ENCODE data around the gene LUC7L2.

Gene LUC7L2

GRCh38 chr7:139441961-139442360 lies 82.3 kb downstream of the LUC7L2 start:
- DNase-seq (ENCODE audit: low read depth): no peak
- no peak overlapping the region for H3K4me3 ChIP-seq (replicated peaks; ENCODE audit: low read depth, low read length)
- no peak for TF ChIP-seq CTCF (IDR thresholded peaks at IDR 0.05; ENCODE audit: low read length, missing control alignments)

- no peak for TF ChIP-seq CTCF (IDR thresholded peaks at IDR 0.05; ENCODE audit: low read length, missing control alignments)
- no peak overlapping the region for H3K4me3 ChIP-seq (replicated peaks; ENCODE audit: low read depth, low read length)
- no peak for DNase-seq (ENCODE audit: low read depth)
Observed at GRCh38 chr7:139446051-139446890, 86.6 kb downstream of the LUC7L2 start.

GRCh38 chr7:139450851-139451250 lies 91.2 kb downstream of the LUC7L2 start:
- TF ChIP-seq CTCF (IDR thresholded peaks at IDR 0.05; ENCODE audit: low read length, missing control alignments): no peak
- no peak for DNase-seq (ENCODE audit: low read depth)
- H3K4me3 ChIP-seq (replicated peaks; ENCODE audit: low read depth, low read length): no peak overlapping the region

GRCh38 chr7:139451638-139452037 lies 91.9 kb downstream of the LUC7L2 start:
- H3K4me3 ChIP-seq (replicated peaks; ENCODE audit: low read depth, low read length): no peak overlapping the region
- peak; percentile 38 for DNase-seq (ENCODE audit: low read depth)
- no peak for TF ChIP-seq CTCF (IDR thresholded peaks at IDR 0.05; ENCODE audit: low read length, missing control alignments)

GRCh38 chr7:139452958-139453672 lies 93.4 kb downstream of the LUC7L2 start:
- DNase-seq (ENCODE audit: low read depth): peak; percentile 52
- no peak overlapping the region for H3K4me3 ChIP-seq (replicated peaks; ENCODE audit: low read depth, low read length)
- no peak for TF ChIP-seq CTCF (IDR thresholded peaks at IDR 0.05; ENCODE audit: low read length, missing control alignments)

GRCh38 chr7:139453673-139454321 lies 94.1 kb downstream of the LUC7L2 start:
- TF ChIP-seq CTCF (IDR thresholded peaks at IDR 0.05; ENCODE audit: low read length, missing control alignments): no peak
- no peak overlapping the region for H3K4me3 ChIP-seq (replicated peaks; ENCODE audit: low read depth, low read length)
- no peak for DNase-seq (ENCODE audit: low read depth)

All from fibroblast of pulmonary artery (primary cell).